GM18907 (cell line): ENCODE measurements around the gene CPTP.
"Not testable (repeated sequence)": the region's sequence is repeated elsewhere in the genome, so short reads cannot be mapped to it uniquely, and the experiment has no call there.

ENCODE experiments used
- ATAC-seq: cut with Tn5 transposase; IDR thresholded peaks from one replicate; pipeline ENCODE4 v1.9.1; 2021; ENCODE audit warnings: mild to moderate bottlenecking, moderate library complexity; ENCODE audit not compliant: unreplicated experiment

Gene CPTP

GRCh38 chr1:1305300-1306069, 19.1 kb upstream of the CPTP start:
- peak; percentile 17 for ATAC-seq

GRCh38 chr1:1306070-1306660, 18.4 kb upstream of the CPTP start:
- no peak for ATAC-seq

GRCh38 chr1:1306661-1307260, 17.8 kb upstream of the CPTP start:
- no peak for ATAC-seq

- ATAC-seq: peak; percentile 5
Measured at GRCh38 chr1:1307261-1307922, 17.2 kb upstream of the CPTP start.

- peak; percentile 53 for ATAC-seq
Measured at GRCh38 chr1:1307923-1308755, 16.5 kb upstream of the CPTP start, which contains the start of the genes ACAP3 and PUSL1. TSS of gene ACAP3 (minus strand) at chr1:1307930. CDS start at chr1:1307815, 115 bp downstream. TSS of gene PUSL1 (plus strand) at chr1:1308597. CDS start at chr1:1308644, 47 bp downstream.

- peak; percentile 14 for ATAC-seq
Measured at GRCh38 chr1:1308756-1309250, 15.8 kb upstream of the CPTP start.

- no peak for ATAC-seq
Measured at GRCh38 chr1:1309251-1310108, 15.1 kb upstream of the CPTP start.

GRCh38 chr1:1310109-1310385, 14.6 kb upstream of the CPTP start:
- no peak for ATAC-seq

GRCh38 chr1:1310476-1311053, 14.0 kb upstream of the CPTP start:
- no peak for ATAC-seq

- no peak for ATAC-seq
Measured at GRCh38 chr1:1311107-1312104, 13.2 kb upstream of the CPTP start.

- ATAC-seq: no peak
Measured at GRCh38 chr1:1312450-1313314, 11.9 kb upstream of the CPTP start.

GRCh38 chr1:1313500-1314236, 10.9 kb upstream of the CPTP start:
- ATAC-seq: no peak

GRCh38 chr1:1314237-1314586, 10.4 kb upstream of the CPTP start:
- no peak for ATAC-seq

- ATAC-seq: no peak
Measured at GRCh38 chr1:1314678-1315335, 9.8 kb upstream of the CPTP start.

- no peak for ATAC-seq
Measured at GRCh38 chr1:1315435-1315954, 9.1 kb upstream of the CPTP start.

- not testable (repeated sequence) for ATAC-seq
Measured at GRCh38 chr1:1316199-1316598, 8.4 kb upstream of the CPTP start.
